ENCODE measurements around the gene MALSU1.
"Not testable (repeated sequence)": the region's sequence is repeated elsewhere in the genome, so short reads cannot be mapped to it uniquely, and the experiment has no call there.

Gene MALSU1

GRCh38 chr7:23287612-23288011 lies 11.5 kb upstream of the MALSU1 start:
- no peak for DNase-seq

DNA sequence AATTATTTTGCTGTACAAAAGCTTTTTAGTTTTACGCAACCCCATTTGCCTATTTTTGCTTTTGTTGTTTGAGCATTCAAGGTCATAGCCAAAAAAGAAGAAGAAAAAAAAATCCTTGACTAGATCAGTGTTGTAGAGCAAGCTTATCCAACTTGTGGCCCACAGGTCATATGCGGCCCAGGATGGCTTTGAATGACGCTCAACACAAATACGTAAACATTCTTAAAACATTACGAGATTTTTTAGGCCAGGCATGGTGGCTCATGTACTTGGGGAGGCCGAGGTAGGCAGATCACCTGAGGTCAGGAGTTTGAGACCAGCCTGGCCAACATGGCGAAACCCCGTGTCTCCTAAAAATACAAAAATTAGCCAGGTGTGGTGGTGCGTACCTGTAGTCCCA lies 8.1 kb upstream of the MALSU1 start:
- DNase-seq, result no peak

- DNase-seq, result no peak
These were observed 7.1 kb upstream of the MALSU1 start for GRCh38 chr7:23291957-23292560.

- DNase-seq, result no peak
These were observed 6.5 kb upstream of the MALSU1 start for GRCh38 chr7:23292623-23293022.

DNA sequence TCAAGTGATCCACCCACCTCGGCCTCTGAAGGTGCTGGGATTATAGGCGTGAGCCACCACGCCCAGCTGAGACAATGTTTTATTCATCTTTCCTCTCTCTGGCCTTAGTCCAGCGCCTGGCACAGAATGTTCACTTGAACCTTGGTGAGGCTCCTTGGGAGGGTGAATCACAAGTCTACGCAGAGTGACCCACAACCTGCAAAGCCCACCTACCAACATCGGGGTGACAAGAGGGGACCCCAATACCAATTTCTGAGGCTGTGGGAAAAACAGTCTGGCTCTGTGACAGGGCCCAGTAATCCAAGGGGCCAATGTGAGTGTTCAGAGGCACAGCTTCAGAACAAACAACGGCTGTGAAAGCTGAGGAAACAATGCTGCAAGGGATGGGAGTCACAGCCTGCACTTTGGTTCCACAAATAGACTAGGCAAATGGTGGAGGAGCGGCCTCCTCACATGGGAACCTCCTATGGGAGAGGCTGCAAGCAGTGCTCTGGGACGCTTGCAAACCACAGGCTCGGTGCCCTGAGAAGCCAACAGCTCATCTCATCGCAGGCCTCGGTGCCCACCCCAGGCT lies 5.6 kb upstream of the MALSU1 start:
- DNase-seq, result no peak

GRCh38 chr7:23294549-23295400 lies 4.4 kb upstream of the MALSU1 start:
- DNase-seq, result peak; percentile 20

GRCh38 chr7:23295401-23295697 lies 3.8 kb upstream of the MALSU1 start:
- no peak for DNase-seq

DNA sequence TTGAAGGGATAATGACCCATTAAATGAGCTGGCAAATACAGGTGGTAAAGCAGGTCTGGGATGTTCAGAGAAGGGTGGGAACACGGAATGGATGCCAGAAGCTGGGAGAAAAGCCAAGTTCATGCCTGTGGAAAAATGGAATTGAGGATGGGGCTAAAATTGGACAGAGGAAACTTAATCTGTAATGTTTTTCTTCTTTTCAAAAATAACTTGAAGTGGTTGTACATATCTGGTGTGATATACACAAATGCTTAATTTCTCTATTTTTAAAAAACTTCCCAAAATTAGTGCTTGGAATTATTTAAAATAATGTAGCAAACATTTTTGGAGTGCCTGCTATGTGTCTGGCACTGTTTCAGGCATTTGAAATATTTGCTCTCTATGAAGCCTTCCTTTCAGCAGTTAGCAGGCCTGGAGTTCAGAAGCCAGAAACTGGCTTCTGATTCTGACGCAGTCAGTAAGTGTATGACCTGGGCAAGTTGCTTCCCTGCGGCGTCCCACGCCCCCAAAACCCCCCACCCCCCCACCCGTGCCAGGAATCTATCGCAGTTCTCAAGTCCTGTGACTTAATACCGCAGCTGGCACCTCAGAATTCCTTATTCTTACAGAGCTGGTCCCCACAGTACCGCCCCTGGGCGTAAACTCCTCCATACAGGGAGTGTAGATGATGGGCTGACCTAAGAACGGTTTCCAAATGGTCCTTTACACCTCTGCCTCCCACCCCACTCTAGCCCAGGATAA lies 828 bp upstream of the MALSU1 start:
- DNase-seq, result peak; percentile 99

- DNase-seq, result no peak
These were observed 696 bp downstream of the MALSU1 start for GRCh38 chr7:23299770-23300300.

GRCh38 chr7:23306936-23307521 lies 7.9 kb downstream of the MALSU1 start:
- no peak for DNase-seq

- DNase-seq, result no peak
These were observed 9.6 kb downstream of the MALSU1 start for GRCh38 chr7:23308754-23309153.

DNA sequence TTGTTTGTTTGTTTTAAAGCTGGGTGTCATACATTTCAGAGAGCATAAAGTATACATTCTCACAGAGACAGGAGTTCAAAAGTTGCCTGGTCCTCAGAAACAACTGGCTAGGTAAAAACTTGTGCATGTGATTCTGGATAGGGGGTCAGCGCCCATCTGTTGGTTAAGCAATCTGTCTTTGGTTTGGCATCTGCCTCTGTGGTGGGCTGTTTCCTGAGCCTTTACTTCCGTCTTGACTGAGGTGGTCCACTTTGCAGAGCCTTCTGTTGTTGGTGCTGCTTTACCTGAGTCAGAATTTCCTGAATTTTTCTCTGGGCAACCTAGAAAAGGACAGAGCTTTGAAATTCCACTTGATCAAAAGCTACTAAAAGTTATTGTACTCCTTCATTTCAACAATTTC lies 13.0 kb downstream of the MALSU1 start:
- not testable (repeated sequence) for DNase-seq

GRCh38 chr7:23315366-23315765 lies 16.2 kb downstream of the MALSU1 start:
- DNase-seq, result no peak

DNA sequence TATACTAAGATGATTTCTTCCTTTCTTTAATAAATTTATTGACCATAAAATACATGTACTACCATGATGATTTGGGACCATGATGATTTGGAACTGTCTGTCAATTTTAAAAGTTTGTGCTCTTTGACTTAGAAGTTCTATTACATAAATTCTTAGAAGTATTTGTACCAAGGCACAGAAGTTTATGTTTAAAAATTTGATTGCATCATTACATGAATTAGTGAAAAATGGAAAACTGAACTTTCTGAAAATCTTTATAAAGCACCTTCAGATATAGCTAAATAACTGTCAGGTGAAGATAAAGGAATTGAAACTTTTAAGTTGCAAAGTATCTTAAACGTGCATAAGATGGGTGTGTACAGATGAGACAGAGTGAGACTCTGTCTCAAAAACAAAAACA lies 32.0 kb downstream of the MALSU1 start:
- no peak for DNase-seq

GRCh38 chr7:23332193-23332592 lies 33.1 kb downstream of the MALSU1 start:
- DNase-seq, result no peak

DNA sequence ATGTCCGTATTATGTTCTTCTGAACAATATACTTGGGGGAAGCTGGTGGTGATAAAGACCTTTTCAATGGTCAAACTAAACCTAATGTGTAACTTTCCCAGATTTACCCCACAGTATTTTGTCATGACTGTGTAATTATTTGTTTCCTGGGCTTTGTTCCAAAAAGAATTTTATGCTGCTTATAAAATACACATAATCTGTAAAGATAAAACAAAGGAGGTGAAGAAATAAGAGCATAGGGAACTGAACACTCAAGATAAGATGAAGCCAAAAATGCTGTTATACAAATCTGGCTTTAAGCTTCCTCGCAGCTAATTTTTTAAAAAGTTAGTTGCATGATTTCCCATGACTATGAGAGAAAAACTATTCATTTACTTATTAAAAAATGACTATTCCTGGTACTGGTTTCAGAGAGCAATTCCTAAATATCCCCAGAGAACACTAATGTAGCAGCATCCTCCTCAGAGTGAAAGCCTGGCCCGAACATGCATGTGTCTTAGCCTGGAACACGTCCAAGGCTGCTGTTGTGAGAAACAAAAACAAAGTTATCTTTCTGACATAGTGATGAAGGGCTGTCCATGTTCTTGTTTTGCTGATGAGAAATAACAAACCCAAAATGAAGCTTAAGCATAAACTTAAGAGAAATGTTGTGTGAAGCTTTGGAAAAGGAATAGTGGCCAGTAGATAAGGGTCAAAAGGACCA lies 33.9 kb downstream of the MALSU1 start:
- peak; percentile 84 for DNase-seq

GRCh38 chr7:23333671-23334246 lies 34.6 kb downstream of the MALSU1 start:
- peak; percentile 98 for DNase-seq

DNA sequence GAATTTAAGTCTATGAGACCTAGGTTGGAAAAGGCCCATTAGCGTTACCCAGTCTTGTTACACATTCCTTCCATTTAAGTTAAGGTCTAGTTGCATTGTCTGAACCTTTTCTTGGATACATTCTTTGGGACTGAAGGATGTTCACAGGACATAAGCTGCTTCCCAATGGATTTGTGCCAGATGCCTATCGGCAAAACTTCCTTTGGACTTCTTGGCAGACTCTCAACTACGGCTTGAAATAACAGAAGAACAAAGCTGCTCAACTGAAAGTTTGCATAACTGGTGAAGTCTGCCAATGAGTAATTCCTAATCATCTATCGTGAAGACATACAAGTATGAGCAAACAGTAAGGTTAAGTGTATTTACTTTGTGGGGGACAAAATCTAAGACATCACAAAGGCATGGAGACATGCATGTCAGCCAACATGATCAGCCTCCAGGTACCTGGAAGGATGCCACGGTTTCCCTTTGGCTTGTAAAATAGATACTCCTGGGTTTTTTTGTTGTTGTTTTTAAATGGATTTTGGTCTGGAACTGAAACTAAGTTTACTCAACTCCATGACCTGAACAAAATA lies 35.4 kb downstream of the MALSU1 start:
- peak; percentile 100 for DNase-seq

- DNase-seq, result no peak
These were observed 36.0 kb downstream of the MALSU1 start for GRCh38 chr7:23335136-23335535.

DNA sequence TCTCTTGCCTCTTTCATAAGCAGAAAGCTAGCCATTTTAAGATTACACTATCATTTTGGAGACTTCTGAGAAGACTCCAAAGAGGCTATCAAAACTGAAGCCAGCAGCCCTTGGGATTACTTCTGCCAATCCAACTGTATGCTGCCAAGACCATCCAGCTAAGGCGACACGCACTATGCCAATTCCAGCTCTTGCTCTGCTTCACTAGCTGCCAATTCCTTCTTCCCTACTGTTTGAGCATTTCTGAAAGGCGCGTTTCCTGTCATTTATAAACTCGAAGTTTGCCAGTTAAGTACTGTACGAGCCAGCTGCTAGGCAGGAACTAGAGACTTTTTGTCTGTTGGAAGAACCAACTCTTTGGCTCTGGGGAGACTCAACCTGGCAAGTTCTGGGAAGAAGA lies 36.5 kb downstream of the MALSU1 start:
- no peak for DNase-seq

DNA sequence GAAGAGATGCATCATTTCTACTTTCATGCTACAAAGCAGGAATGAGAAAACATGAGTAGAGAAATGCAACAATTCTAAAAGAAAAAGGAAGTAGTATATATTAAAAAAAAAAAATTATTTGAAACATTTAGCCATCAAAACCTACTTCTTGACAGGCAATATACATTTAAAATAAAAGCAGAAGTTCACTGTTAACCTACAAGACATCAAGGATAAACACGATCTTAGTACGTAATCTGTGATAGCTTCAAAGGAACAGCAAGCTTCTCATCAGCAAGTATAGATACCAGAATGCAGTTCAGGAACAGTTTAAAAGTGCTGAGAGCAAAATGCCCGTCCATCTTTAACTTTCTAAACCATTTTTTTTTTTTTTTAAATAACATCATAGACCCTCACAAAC lies 36.9 kb downstream of the MALSU1 start:
- DNase-seq, result no peak

All from NCI-H226 (cell line).